SK-N-MC (cell line): ENCODE measurements around the gene PCDHGA1.

ENCODE experiments used
- EZH2 ChIP-seq: fragments of 200-600 bp; sonication (generic); IDR thresholded peaks from one replicate; pipeline ENCODE4 v1.6.1; 2017; ENCODE audit warnings: antibody characterized with exemption
- FOXP2 ChIP-seq: optimal IDR thresholded peaks from 2 replicates; pipeline ENCODE3; 2011; ENCODE audit warnings: mild to moderate bottlenecking, moderate library complexity; ENCODE audit not compliant: insufficient read depth; ENCODE audit errors: extremely low read length, control extremely low read depth
- POLR2AphosphoS5 ChIP-seq: IDR thresholded peaks from 2 replicates; pipeline ENCODE4 v1.6.1; 2012; ENCODE audit warnings: mild to moderate bottlenecking, low read depth, low read length, borderline replicate concordance

DNA sequence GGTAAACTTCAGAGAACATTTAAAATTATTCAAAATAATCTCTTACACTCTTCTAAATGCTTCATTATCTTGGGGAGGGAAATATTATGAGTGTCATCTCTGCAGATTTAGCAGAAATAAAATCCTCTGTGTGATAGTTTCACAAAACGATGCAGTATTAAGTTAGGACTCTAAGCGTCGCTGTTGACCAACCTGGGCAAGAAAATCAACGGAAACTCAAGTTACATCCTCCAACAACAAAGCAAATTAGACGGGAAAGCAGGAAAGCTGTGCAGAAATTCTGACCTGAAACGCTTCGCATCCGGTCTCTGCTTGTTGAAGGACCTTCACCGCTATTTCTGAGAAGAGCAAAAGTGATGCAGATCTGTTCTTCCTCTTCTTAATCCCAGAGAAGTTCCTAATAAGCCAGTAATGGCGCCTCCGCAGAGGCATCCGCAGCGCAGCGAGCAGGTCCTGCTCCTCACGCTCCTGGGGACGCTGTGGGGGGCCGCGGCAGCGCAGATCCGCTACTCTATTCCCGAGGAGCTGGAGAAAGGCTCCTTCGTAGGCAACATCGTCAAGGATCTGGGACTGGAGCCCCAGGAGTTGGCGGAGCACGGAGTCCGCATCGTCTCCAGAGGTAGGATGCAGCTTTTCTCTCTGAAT is 43.5 kb downstream of the PCDHGA1 start, which contains the start of gene PCDHGA6:
- no peak for TF ChIP-seq POLR2AphosphoS5
- TF ChIP-seq EZH2, result no peak
- TF ChIP-seq FOXP2, result no peak
